Smooth muscle cell of the umbilical artery (primary cell): ENCODE measurements around the gene PLAC8. TPM values are rescaled to one million over a fixed set of nuclear protein-coding genes. Genes with fewer than 3 reads are reported as not detected.

Experiments used
- total RNA-seq: library from RNA; depleted of rRNA; stranded (reverse); fragments of >200 nt; gene quantifications from 2 replicates; pipeline ENCODE4 v1.2.3, GENCODE V29; 2014

Gene PLAC8
- total RNA-seq, result not detected in 2 replicates

GRCh38 chr4:83114576-83114975 is at the start of gene PLAC8:
Gene PLAC8, minus strand, starts transcription at chr4:83114729. Its CDS starts 6,808 bp downstream, at chr4:83107921.

Other genes starting within 250 kb of the PLAC8 start
- 436 and 544 TPM in 2 replicates for gene SEC31A, start 223.6 kb downstream of the PLAC8 start, total RNA-seq
- gene THAP9, start 214.0 kb downstream of the PLAC8 start, total RNA-seq, result 5.0 and 5.1 TPM in 2 replicates
- gene LIN54, start 103.9 kb downstream of the PLAC8 start, total RNA-seq, result 9.8 and 11.0 TPM in 2 replicates
- 64.7 and 73.0 TPM in 2 replicates for gene COPS4, start 79.5 kb downstream of the PLAC8 start, total RNA-seq
- 5.3 and 6.8 TPM in 2 replicates for gene COQ2, start 170.1 kb upstream of the PLAC8 start, total RNA-seq
- gene HPSE, start 220.1 kb upstream of the PLAC8 start, total RNA-seq, result 0.30 and 0.32 TPM in 2 replicates